SK-N-SH (cell line): ENCODE data around the gene ZNF564. TPM values are rescaled to one million over a fixed set of nuclear protein-coding genes. Genes with fewer than 3 reads are reported as not detected.

Source experiments
- CTCF ChIA-PET: fragments of 300-600, 350-600 bp; formaldehyde crosslinking; extraction: SDS; loops from one replicate; lab custom pipeline; 2021; lab: Yijun Ruan, JAX
- POLR2A ChIA-PET: fragments of 350-600 bp; sonication (Branson Sonifier 250); formaldehyde crosslinking; extraction: SDS; loops from one replicate; lab custom pipeline; 2020; ENCODE audit warnings: antibody characterized with exemption, inconsistent platforms; lab: Yijun Ruan, JAX
- DNase-seq: peaks from one replicate; pipeline ENCODE4 v3.0.0; 2012
- H2AFZ ChIP-seq: fragments of 200-600 bp; sonication (generic); 2 replicates; pipeline ENCODE4 v1.8.1; 2016; ENCODE audit warnings: antibody characterized with exemption, mild to moderate bottlenecking, low read depth
- H3F3A ChIP-seq: fragments of 200-600 bp; sonication (generic); replicated peaks from 2 replicates; pipeline ENCODE3; 2016; ENCODE audit warnings: antibody characterized with exemption, mild to moderate bottlenecking; ENCODE audit not compliant: insufficient read depth
- H3K27ac ChIP-seq, 2 experiments: fragments of 200-500 bp in 1 of 2; fragments of 200-600 bp in 1 of 2; sonication (Bioruptor generic) in 1 of 2; sonication (generic), shearing (Covaris generic) in 1 of 2; 2 replicates each; pipeline versions ENCODE4 v1.5.1 to v1.6.1; 2014 to 2016; ENCODE audit warnings: low read depth in 2 of 2, inconsistent platforms in 1 of 2, low read length in 1 of 2, mild to moderate bottlenecking in 1 of 2, mixed read lengths in 1 of 2
- H3K27me3 ChIP-seq: fragments of 200-600 bp; sonication (generic), shearing (Covaris generic); 2 replicates; pipeline ENCODE4 v1.6.1; 2016; ENCODE audit warnings: mixed run types; ENCODE audit not compliant: insufficient read depth
- H3K36me3 ChIP-seq, 2 experiments: fragments of 200-500 bp in 1 of 2; fragments of 200-600 bp in 1 of 2; sonication (Bioruptor generic) in 1 of 2; sonication (generic) in 1 of 2; replicated peaks in 1 of 2; 2 replicates each; pipeline versions ENCODE3 to v1.5.1; 2014 to 2016; ENCODE audit warnings: low read length in 1 of 2, mild to moderate bottlenecking in 1 of 2; ENCODE audit not compliant: insufficient read depth in 2 of 2, control insufficient read depth in 1 of 2
- H3K4me1 ChIP-seq, 2 experiments: fragments of 200-500 bp in 1 of 2; fragments of 200-600 bp in 1 of 2; sonication (Bioruptor generic) in 1 of 2; sonication (generic), shearing (Covaris generic) in 1 of 2; 2 replicates each; pipeline versions ENCODE4 v1.5.1 to v1.6.1; 2014 to 2016; ENCODE audit warnings: low read depth in 1 of 2, low read length in 1 of 2, mixed run types in 1 of 2; ENCODE audit not compliant: insufficient read depth in 2 of 2, control insufficient read depth in 1 of 2
- H3K4me2 ChIP-seq: fragments of 200-600 bp; sonication (generic), shearing (Covaris generic); 2 replicates; pipeline ENCODE4 v1.6.1; 2017; ENCODE audit warnings: mixed run types
- H3K4me3 ChIP-seq, 2 experiments: fragments of 200-500 bp in 1 of 2; fragments of 200-600 bp in 1 of 2; sonication (Bioruptor generic) in 1 of 2; sonication (generic), shearing (Covaris generic) in 1 of 2; 2 replicates each; pipeline versions ENCODE4 v1.5.1 to v1.8.1; 2014 to 2016; ENCODE audit warnings: low read depth in 2 of 2, inconsistent platforms in 1 of 2, low read length in 1 of 2, mild to moderate bottlenecking in 1 of 2, mixed read lengths in 1 of 2, moderate library complexity in 1 of 2
- H3K79me2 ChIP-seq: fragments of 200-600 bp; sonication (generic); 2 replicates; pipeline ENCODE4 v1.8.1; 2017; ENCODE audit warnings: mild to moderate bottlenecking; ENCODE audit not compliant: insufficient read depth
- H3K9ac ChIP-seq: fragments of 200-600 bp; sonication (generic); 2 replicates; pipeline ENCODE4 v1.6.1; 2017; ENCODE audit warnings: mixed run types
- H3K9me2 ChIP-seq: fragments of 200-600 bp; sonication (generic); 2 replicates; pipeline ENCODE4 v1.6.1; 2017; ENCODE audit warnings: mixed run types
- H3K9me3 ChIP-seq: fragments of 200-600 bp; sonication (generic); 2 replicates; pipeline ENCODE4 v1.6.1; 2017; ENCODE audit warnings: mixed run types, mild to moderate bottlenecking, moderate library complexity
- H4K20me1 ChIP-seq: fragments of 200-600 bp; sonication (generic); 2 replicates; pipeline ENCODE4 v1.6.1; 2017; ENCODE audit warnings: mild to moderate bottlenecking, mixed run types; ENCODE audit not compliant: insufficient read depth
- CHD2 ChIP-seq: fragments of 150-350 bp; IDR thresholded peaks from 2 replicates; pipeline ENCODE4 v1.6.1; 2018; ENCODE audit warnings: low read length; ENCODE audit not compliant: partially characterized antibody
- EP300 ChIP-seq, 2 experiments: IDR thresholded peaks; 2 replicates each; pipeline versions ENCODE4 v1.4.0 to v1.6.1; 2012; ENCODE audit warnings: borderline replicate concordance in 1 of 2, low read depth in 1 of 2, low read length in 1 of 2
- FOSL2 ChIP-seq: IDR thresholded peaks from 2 replicates; pipeline ENCODE4 v1.4.0; 2012; ENCODE audit warnings: low read depth, mild to moderate bottlenecking, moderate library complexity, borderline replicate concordance
- FOXM1 ChIP-seq: IDR thresholded peaks from 2 replicates; pipeline ENCODE4 v1.4.0; 2012; ENCODE audit warnings: low read depth, mild to moderate bottlenecking
- GABPA ChIP-seq: IDR thresholded peaks from 2 replicates; pipeline ENCODE4 v1.4.0; 2012; ENCODE audit warnings: low read depth, mild to moderate bottlenecking
- MEF2A ChIP-seq: IDR thresholded peaks from 2 replicates; pipeline ENCODE4 v1.4.0; 2012; ENCODE audit warnings: low read depth, borderline replicate concordance
- MXI1 ChIP-seq: IDR thresholded peaks from 2 replicates; pipeline ENCODE4 v1.6.1; 2012; ENCODE audit warnings: mild to moderate bottlenecking, low read depth, low read length, improper control_type of control experiment
- NFIC ChIP-seq: IDR thresholded peaks from 2 replicates; pipeline ENCODE4 v1.4.0; 2012; ENCODE audit warnings: borderline replicate concordance
- POLR2AphosphoS5 ChIP-seq: IDR thresholded peaks from 2 replicates; pipeline ENCODE4 v1.6.1; 2012; ENCODE audit warnings: low read depth, low read length
- RAD21 ChIP-seq: IDR thresholded peaks from 2 replicates; pipeline ENCODE4 v1.6.1; 2012; ENCODE audit warnings: mild to moderate bottlenecking, low read length
- RCOR1 ChIP-seq: fragments of 150-350 bp; IDR thresholded peaks from 2 replicates; pipeline ENCODE4 v1.6.1; 2017; ENCODE audit warnings: antibody characterized with exemption, low read length
- RXRA ChIP-seq: IDR thresholded peaks from 2 replicates; pipeline ENCODE4 v1.4.0; 2012; ENCODE audit warnings: low read depth, mild to moderate bottlenecking, borderline replicate concordance
- TAF1 ChIP-seq: IDR thresholded peaks from 2 replicates; pipeline ENCODE4 v1.6.1; 2012; ENCODE audit warnings: low read depth, mild to moderate bottlenecking, low read length, moderate library complexity, borderline replicate concordance
- WGBS: methylation state at CpG from one replicate; pipeline ENCODE4 v1.1.6; 2017; ENCODE audit warnings: low lambda C conversion rate; 5-methylcytosine and 5-hydroxymethylcytosine counted together
- polyA plus RNA-seq, 3 experiments: library from polyadenylated mRNA; depleted of rRNA; stranded (reverse); fragments of >200 nt; gene quantifications; 2 replicates each; pipeline ENCODE4 v1.2.3, GENCODE V29; 2012
- TF ChIP-seq, protein P1 (sequence below): IDR thresholded peaks from 2 replicates; pipeline ENCODE4; 2012
- TF ChIP-seq, protein P2 (sequence below): IDR thresholded peaks from 2 replicates; pipeline ENCODE4 v1.6.1; 2012; ENCODE audit warnings: mild to moderate bottlenecking, low read depth, low read length, moderate library complexity
- TF ChIP-seq, protein P3 (sequence below): IDR thresholded peaks from 2 replicates; pipeline ENCODE4 v1.4.0; 2012; ENCODE audit warnings: low read depth, borderline replicate concordance
- TF ChIP-seq, protein P4 (sequence below): fragments of 200-600 bp; sonication (generic); IDR thresholded peaks from 2 replicates; pipeline ENCODE4 v1.6.1; 2017; ENCODE audit warnings: antibody characterized with exemption, mild to moderate bottlenecking, moderate library complexity

ZNF564 gene
- polyA plus RNA-seq, 1 of the 3 experiments (the other 2 are of a cell fraction) = 1.3 TPM

DNA sequence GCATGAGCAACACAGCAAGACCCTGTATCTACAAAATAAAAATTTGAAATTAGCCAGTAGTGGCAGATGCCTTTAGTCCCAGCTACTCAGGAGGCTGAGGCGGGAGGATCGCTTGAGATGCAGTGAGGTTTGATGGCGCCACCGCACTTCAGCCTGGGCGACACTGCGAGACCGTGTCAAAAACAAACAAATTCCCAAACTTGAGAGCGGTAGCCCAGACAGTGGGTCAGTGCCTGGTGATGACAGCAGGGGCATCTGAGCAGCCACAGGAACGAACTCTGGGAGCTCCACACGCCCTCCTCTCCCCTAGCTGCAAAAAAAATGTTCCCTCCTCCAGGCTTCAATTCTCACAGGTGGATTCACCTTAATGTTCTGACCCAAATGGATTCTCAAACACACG lies 45.2 kb upstream of the ZNF564 start (continued):
- TF ChIP-seq CHD2 (no peak), MXI1 (no peak)
- TF ChIP-seq, protein P1, sequence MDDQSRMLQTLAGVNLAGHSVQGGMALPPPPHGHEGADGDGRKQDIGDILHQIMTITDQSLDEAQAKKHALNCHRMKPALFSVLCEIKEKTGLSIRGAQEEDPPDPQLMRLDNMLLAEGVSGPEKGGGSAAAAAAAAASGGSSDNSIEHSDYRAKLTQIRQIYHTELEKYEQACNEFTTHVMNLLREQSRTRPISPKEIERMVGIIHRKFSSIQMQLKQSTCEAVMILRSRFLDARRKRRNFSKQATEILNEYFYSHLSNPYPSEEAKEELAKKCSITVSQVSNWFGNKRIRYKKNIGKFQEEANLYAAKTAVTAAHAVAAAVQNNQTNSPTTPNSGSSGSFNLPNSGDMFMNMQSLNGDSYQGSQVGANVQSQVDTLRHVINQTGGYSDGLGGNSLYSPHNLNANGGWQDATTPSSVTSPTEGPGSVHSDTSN = no peak

DNA sequence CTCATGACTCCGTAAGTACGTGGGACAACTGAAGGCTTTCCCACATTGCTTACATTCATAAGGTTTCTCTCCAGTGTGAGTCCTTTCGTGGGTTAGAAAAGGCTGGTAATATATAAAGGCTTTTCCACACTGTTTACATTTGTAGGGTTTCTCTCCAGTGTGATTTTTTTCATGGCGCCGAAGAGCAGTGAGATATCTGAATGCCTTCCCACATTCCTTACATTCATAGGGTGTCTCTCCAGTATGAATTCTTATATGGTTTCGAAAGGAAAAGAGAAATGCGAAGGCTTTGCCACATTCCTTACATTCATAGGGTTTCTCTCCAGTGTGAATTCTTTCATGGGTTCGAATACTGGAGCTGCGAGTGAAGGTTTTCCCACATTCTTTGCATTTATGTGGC lies 29.8 kb upstream of the ZNF564 start:
- Histone ChIP-seq H2AFZ (no peak overlapping the region), H4K20me1 (no peaks in the 10 kb centered on the region), H3F3A (no peaks in the 10 kb centered on the region), H3K9me3 (peaks cover 13% of the 10 kb centered on the region; the same call in 1 of the 2 replicates), H3K4me2 (no peak overlapping the region)
- DNase-seq = no peak
- 90% methylated on average over 9 of the region's 9 CpGs for WGBS
- TF ChIP-seq NFIC (no peak), GABPA (no peak), RCOR1 (no peak), MEF2A (no peak), EP300 (IDR thresholded peaks at IDR 0.05; ENCODE audit: borderline replicate concordance in 1 of 2, low read depth in 1 of 2, low read length in 1 of 2) (no peak), POLR2AphosphoS5 (no peak), CHD2 (no peak), RAD21 (no peak), MXI1 (no peak), FOSL2 (no peak), TAF1 (no peak), FOXM1 (no peak), RXRA (no peak)
- TF ChIP-seq, protein P2, sequence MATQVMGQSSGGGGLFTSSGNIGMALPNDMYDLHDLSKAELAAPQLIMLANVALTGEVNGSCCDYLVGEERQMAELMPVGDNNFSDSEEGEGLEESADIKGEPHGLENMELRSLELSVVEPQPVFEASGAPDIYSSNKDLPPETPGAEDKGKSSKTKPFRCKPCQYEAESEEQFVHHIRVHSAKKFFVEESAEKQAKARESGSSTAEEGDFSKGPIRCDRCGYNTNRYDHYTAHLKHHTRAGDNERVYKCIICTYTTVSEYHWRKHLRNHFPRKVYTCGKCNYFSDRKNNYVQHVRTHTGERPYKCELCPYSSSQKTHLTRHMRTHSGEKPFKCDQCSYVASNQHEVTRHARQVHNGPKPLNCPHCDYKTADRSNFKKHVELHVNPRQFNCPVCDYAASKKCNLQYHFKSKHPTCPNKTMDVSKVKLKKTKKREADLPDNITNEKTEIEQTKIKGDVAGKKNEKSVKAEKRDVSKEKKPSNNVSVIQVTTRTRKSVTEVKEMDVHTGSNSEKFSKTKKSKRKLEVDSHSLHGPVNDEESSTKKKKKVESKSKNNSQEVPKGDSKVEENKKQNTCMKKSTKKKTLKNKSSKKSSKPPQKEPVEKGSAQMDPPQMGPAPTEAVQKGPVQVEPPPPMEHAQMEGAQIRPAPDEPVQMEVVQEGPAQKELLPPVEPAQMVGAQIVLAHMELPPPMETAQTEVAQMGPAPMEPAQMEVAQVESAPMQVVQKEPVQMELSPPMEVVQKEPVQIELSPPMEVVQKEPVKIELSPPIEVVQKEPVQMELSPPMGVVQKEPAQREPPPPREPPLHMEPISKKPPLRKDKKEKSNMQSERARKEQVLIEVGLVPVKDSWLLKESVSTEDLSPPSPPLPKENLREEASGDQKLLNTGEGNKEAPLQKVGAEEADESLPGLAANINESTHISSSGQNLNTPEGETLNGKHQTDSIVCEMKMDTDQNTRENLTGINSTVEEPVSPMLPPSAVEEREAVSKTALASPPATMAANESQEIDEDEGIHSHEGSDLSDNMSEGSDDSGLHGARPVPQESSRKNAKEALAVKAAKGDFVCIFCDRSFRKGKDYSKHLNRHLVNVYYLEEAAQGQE = no peak
- TF ChIP-seq, protein P3, sequence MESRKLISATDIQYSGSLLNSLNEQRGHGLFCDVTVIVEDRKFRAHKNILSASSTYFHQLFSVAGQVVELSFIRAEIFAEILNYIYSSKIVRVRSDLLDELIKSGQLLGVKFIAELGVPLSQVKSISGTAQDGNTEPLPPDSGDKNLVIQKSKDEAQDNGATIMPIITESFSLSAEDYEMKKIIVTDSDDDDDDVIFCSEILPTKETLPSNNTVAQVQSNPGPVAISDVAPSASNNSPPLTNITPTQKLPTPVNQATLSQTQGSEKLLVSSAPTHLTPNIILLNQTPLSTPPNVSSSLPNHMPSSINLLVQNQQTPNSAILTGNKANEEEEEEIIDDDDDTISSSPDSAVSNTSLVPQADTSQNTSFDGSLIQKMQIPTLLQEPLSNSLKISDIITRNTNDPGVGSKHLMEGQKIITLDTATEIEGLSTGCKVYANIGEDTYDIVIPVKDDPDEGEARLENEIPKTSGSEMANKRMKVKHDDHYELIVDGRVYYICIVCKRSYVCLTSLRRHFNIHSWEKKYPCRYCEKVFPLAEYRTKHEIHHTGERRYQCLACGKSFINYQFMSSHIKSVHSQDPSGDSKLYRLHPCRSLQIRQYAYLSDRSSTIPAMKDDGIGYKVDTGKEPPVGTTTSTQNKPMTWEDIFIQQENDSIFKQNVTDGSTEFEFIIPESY = no peak
- TF ChIP-seq, protein P4, sequence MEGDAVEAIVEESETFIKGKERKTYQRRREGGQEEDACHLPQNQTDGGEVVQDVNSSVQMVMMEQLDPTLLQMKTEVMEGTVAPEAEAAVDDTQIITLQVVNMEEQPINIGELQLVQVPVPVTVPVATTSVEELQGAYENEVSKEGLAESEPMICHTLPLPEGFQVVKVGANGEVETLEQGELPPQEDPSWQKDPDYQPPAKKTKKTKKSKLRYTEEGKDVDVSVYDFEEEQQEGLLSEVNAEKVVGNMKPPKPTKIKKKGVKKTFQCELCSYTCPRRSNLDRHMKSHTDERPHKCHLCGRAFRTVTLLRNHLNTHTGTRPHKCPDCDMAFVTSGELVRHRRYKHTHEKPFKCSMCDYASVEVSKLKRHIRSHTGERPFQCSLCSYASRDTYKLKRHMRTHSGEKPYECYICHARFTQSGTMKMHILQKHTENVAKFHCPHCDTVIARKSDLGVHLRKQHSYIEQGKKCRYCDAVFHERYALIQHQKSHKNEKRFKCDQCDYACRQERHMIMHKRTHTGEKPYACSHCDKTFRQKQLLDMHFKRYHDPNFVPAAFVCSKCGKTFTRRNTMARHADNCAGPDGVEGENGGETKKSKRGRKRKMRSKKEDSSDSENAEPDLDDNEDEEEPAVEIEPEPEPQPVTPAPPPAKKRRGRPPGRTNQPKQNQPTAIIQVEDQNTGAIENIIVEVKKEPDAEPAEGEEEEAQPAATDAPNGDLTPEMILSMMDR = no peak
- TF ChIP-seq, protein P1 = no peak
- TF ChIP-seq, all 33 proteins: peak for 0
- Histone ChIP-seq H3K36me3 (peaks cover 19 to 42% of the 10 kb centered on the region in 2 experiments), H3K4me3 (no peak overlapping the region; a peak in 1 of 4 replicates), H3K27me3 (no peaks in the 10 kb centered on the region), H3K27ac (no peak overlapping the region), H3K9me2 (no peaks in the 10 kb centered on the region), H3K4me1 (no peaks in the 10 kb centered on the region), H3K79me2 (no peaks in the 10 kb centered on the region), H3K9ac (no peak overlapping the region)
- CTCF ChIA-PET = interaction anchor here (0.7 to 1.0 kb wide), 2 partner anchors 17 to 1717 kb away, joined by 3 read pairs; no protein-coding TSS in a partner anchor
- POLR2A ChIA-PET = no interaction called here
